Ectodermal cell (in vitro differentiated cells): Measurements from ENCODE around the gene LCLAT1.

ENCODE experiments used
- H3K27ac ChIP-seq: 2 replicates; pipeline ENCODE4 v1.7.0; 2013; ENCODE audit warnings: mild to moderate bottlenecking, low read depth, low read length; ENCODE audit not compliant: insufficient read depth, poor library complexity, severe bottlenecking
- H3K27me3 ChIP-seq: 2 replicates; pipeline ENCODE4 v1.7.0; 2013; ENCODE audit warnings: mild to moderate bottlenecking, low read length; ENCODE audit not compliant: insufficient read depth, control insufficient read depth, poor library complexity, severe bottlenecking
- H3K36me3 ChIP-seq: one replicate; pipeline ENCODE4 v1.7.0; 2013; ENCODE audit warnings: low read length; ENCODE audit not compliant: control insufficient read depth, insufficient read depth
- H3K4me1 ChIP-seq: one replicate; pipeline ENCODE4 v1.7.0; 2013; ENCODE audit warnings: low read length; ENCODE audit not compliant: control insufficient read depth, insufficient read depth
- H3K4me3 ChIP-seq: 2 replicates; pipeline ENCODE4 v1.7.0; 2013; ENCODE audit warnings: low read depth, low read length, control low read depth; ENCODE audit not compliant: insufficient read depth
- H3K9me3 ChIP-seq: 2 replicates; pipeline ENCODE4 v1.7.0; 2013; ENCODE audit warnings: mild to moderate bottlenecking, low read length, moderate library complexity; ENCODE audit not compliant: control insufficient read depth
- WGBS, 2 experiments: methylation state at CpG; one replicate each; pipeline ENCODE4 v1.1.7; 2013; ENCODE audit warnings: missing lambda C conversion rate in 2 of 2; 5-methylcytosine and 5-hydroxymethylcytosine counted together

Gene LCLAT1

GRCh38 chr2:30545875-30546274 is 98.8 kb downstream of the LCLAT1 start:
- Histone ChIP-seq H3K4me1 (no peaks in the 10 kb centered on the region), H3K27me3 (no peaks in the 10 kb centered on the region), H3K9me3 (no peaks in the 10 kb centered on the region), H3K4me3 (no peak overlapping the region), H3K36me3 (no peaks in the 10 kb centered on the region), H3K27ac (no peak overlapping the region)
- WGBS, 2 experiments, result 75 to 92% methylated on average over 1 of the region's 1 CpG

- WGBS, 2 experiments, result 88 to 92% methylated on average over 2 of the region's 2 CpGs
- Histone ChIP-seq H3K36me3 (no peaks in the 10 kb centered on the region), H3K9me3 (no peaks in the 10 kb centered on the region), H3K4me1 (no peaks in the 10 kb centered on the region), H3K27me3 (no peaks in the 10 kb centered on the region), H3K4me3 (no peak overlapping the region), H3K27ac (no peak overlapping the region)
Observed at GRCh38 chr2:30548386-30548785, 101.3 kb downstream of the LCLAT1 start.

- no peaks in the 10 kb centered on the region for H3K27me3 ChIP-seq
- 100% methylated on average over 2 of the region's 2 CpGs; no CpG with 5 or more reads in 1 of the 2 experiments for WGBS, 2 experiments
- no peaks in the 10 kb centered on the region for H3K4me1 ChIP-seq
- H3K27ac ChIP-seq, result no peak overlapping the region
- H3K4me3 ChIP-seq, result no peak overlapping the region
- no peaks in the 10 kb centered on the region for H3K9me3 ChIP-seq
- no peaks in the 10 kb centered on the region for H3K36me3 ChIP-seq
Observed at GRCh38 chr2:30549096-30549495, 102.0 kb downstream of the LCLAT1 start.

GRCh38 chr2:30559544-30560275 is 112.7 kb downstream of the LCLAT1 start:
- H3K36me3 ChIP-seq, result peaks cover 3% of the 10 kb centered on the region
- no peak overlapping the region for H3K4me3 ChIP-seq
- H3K27me3 ChIP-seq, result no peaks in the 10 kb centered on the region
- WGBS, 2 experiments, result 80 to 100% methylated on average over 1 of the region's 1 CpG
- no peaks in the 10 kb centered on the region for H3K9me3 ChIP-seq
- no peak overlapping the region for H3K27ac ChIP-seq
- no peaks in the 10 kb centered on the region for H3K4me1 ChIP-seq

- Histone ChIP-seq H3K9me3 (no peaks in the 10 kb centered on the region), H3K27me3 (no peaks in the 10 kb centered on the region), H3K36me3 (peaks cover 3% of the 10 kb centered on the region), H3K4me1 (no peaks in the 10 kb centered on the region), H3K4me3 (no peak overlapping the region), H3K27ac (no peak overlapping the region)
- WGBS, 2 experiments, result 92 to 100% methylated on average over 1 of the region's 1 CpG
Observed at GRCh38 chr2:30561349-30561748, 114.3 kb downstream of the LCLAT1 start.

GRCh38 chr2:30565851-30566358 is 118.9 kb downstream of the LCLAT1 start:
- H3K27ac ChIP-seq, result no peak overlapping the region
- WGBS, 2 experiments, result 91% methylated on average over 5 of the region's 5 CpGs
- H3K4me3 ChIP-seq, result no peak overlapping the region
- no peaks in the 10 kb centered on the region for H3K9me3 ChIP-seq
- peaks cover 3% of the 10 kb centered on the region for H3K36me3 ChIP-seq
- no peaks in the 10 kb centered on the region for H3K27me3 ChIP-seq
- H3K4me1 ChIP-seq, result no peaks in the 10 kb centered on the region

GRCh38 chr2:30566631-30567030 is 119.6 kb downstream of the LCLAT1 start:
- 97 to 98% methylated on average over 4 of the region's 4 CpGs for whole genome bisulfite sequencing, 2 experiments
- H3K27me3 ChIP-seq, result no peaks in the 10 kb centered on the region
- H3K36me3 ChIP-seq, result peaks cover 3% of the 10 kb centered on the region
- H3K9me3 ChIP-seq, result no peaks in the 10 kb centered on the region
- H3K4me3 ChIP-seq, result no peak overlapping the region
- no peaks in the 10 kb centered on the region for H3K4me1 ChIP-seq
- no peak overlapping the region for H3K27ac ChIP-seq

GRCh38 chr2:30567317-30567716 is 120.3 kb downstream of the LCLAT1 start:
- no peak overlapping the region for H3K4me3 ChIP-seq
- 89 to 96% methylated on average over 3 to 4 of the region's 4 CpGs for WGBS, 2 experiments
- H3K9me3 ChIP-seq, result no peaks in the 10 kb centered on the region
- no peaks in the 10 kb centered on the region for H3K4me1 ChIP-seq
- no peaks in the 10 kb centered on the region for H3K27me3 ChIP-seq
- H3K36me3 ChIP-seq, result no peaks in the 10 kb centered on the region
- no peak overlapping the region for H3K27ac ChIP-seq

- no peak overlapping the region for H3K4me3 ChIP-seq
- peaks cover 3% of the 10 kb centered on the region for H3K4me1 ChIP-seq
- H3K27me3 ChIP-seq, result no peaks in the 10 kb centered on the region
- no peaks in the 10 kb centered on the region for H3K36me3 ChIP-seq
- no peak overlapping the region for H3K27ac ChIP-seq
- no peaks in the 10 kb centered on the region for H3K9me3 ChIP-seq
Observed at GRCh38 chr2:30569946-30570345, 122.9 kb downstream of the LCLAT1 start.

GRCh38 chr2:30577151-30577550 is 130.1 kb downstream of the LCLAT1 start:
- 90 to 92% methylated on average over 3 of the region's 4 CpGs for WGBS, 2 experiments

More at GRCh38 chr2:30577151-30577550, 130.1 kb downstream of the LCLAT1 start:
- H3K4me1 ChIP-seq, result peaks cover 3% of the 10 kb centered on the region
- H3K4me3 ChIP-seq, result no peak overlapping the region
- no peaks in the 10 kb centered on the region for H3K27me3 ChIP-seq
- no peaks in the 10 kb centered on the region for H3K36me3 ChIP-seq
- H3K27ac ChIP-seq, result no peak overlapping the region
- no peaks in the 10 kb centered on the region for H3K9me3 ChIP-seq
